B cell (primary cell): ENCODE data around the gene UBE2Q1.

Experiments
- EZH2 ChIP-seq: IDR thresholded peaks from 2 replicates; pipeline ENCODE4 v1.6.1; 2012; ENCODE audit warnings: borderline replicate concordance, low read depth, mild to moderate bottlenecking, moderate library complexity, low read length; ENCODE audit not compliant: insufficient read depth, poor library complexity, severe bottlenecking
- TF ChIP-seq, protein P1 (sequence below): fragments of 200-600 bp; IDR thresholded peaks from one replicate; pipeline ENCODE4 v1.8.0; 2022; ENCODE audit warnings: antibody characterized with exemption, mild to moderate bottlenecking

DNA sequence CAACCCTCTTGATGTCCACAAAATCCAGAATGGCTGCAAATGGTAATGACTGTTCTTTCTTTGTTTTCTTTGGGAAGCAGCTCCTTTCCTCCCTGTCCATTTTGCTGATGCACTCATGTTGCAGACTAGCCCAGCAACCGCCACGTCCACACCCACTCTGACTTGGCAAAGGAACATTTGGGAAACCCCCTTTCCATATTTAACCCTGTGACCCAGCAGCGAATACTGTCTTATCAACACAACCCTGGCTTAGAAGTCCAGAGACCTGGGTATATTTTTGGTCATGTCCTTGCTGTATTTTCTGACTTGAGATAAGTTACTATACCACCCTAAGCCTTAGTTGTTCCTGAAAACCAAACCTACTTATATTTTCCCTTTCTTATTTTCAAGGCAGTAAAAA lies 38.1 kb downstream of the UBE2Q1 start:
- no peak for TF ChIP-seq EZH2
- TF ChIP-seq, protein P1, sequence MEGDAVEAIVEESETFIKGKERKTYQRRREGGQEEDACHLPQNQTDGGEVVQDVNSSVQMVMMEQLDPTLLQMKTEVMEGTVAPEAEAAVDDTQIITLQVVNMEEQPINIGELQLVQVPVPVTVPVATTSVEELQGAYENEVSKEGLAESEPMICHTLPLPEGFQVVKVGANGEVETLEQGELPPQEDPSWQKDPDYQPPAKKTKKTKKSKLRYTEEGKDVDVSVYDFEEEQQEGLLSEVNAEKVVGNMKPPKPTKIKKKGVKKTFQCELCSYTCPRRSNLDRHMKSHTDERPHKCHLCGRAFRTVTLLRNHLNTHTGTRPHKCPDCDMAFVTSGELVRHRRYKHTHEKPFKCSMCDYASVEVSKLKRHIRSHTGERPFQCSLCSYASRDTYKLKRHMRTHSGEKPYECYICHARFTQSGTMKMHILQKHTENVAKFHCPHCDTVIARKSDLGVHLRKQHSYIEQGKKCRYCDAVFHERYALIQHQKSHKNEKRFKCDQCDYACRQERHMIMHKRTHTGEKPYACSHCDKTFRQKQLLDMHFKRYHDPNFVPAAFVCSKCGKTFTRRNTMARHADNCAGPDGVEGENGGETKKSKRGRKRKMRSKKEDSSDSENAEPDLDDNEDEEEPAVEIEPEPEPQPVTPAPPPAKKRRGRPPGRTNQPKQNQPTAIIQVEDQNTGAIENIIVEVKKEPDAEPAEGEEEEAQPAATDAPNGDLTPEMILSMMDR: no peak
